Measurements from ENCODE around the gene KLHL13. TPM values are rescaled to one million over a fixed set of nuclear protein-coding genes. Genes with fewer than 3 reads are reported as not detected.

Gene KLHL13
- total and polyA plus RNA-seq, 4 donors = 0.47 to 7.9 (median 2.4) TPM

- H3K36me3 ChIP-seq (ENCODE audit: control insufficient read depth in 4 of 4, insufficient read depth in 4 of 4, low read length in 4 of 4) = no peaks in the 10 kb centered on the region
- DNase-seq (no peak), ATAC-seq (ENCODE audit: insufficient read depth, low FRiP score) (no peak)
- TF ChIP-seq CTCF (IDR thresholded peaks at IDR 0.05; ENCODE audit: control extremely low read depth, extremely low read depth) = no peak
- H3K27ac ChIP-seq (ENCODE audit: low read depth in 1 of 2, low read length in 1 of 2) = no peak overlapping the region
- 74 to 85% methylated on average over 2 of the region's 2 CpGs for WGBS, 2 donors
- no peaks in the 10 kb centered on the region for H3K9me3 ChIP-seq (ENCODE audit: control insufficient read depth in 4 of 4, insufficient read depth in 3 of 4, low read length in 3 of 4)
- no peaks in the 10 kb centered on the region for H3K27me3 ChIP-seq (ENCODE audit: control insufficient read depth in 3 of 3, insufficient read depth in 3 of 3, low read length in 2 of 3)
- H3K4me3 ChIP-seq = no peak overlapping the region
- no peak overlapping the region for H3K9ac ChIP-seq (ENCODE audit: insufficient read depth in 1 of 2, low read length in 2 of 2)
- H3K4me1 ChIP-seq (ENCODE audit: control insufficient read depth in 5 of 5, insufficient read depth in 5 of 5, low read length in 5 of 5) = no peaks in the 10 kb centered on the region
These were observed 118.4 kb downstream of the KLHL13 start for GRCh38 chrX:117998171-117998570.

GRCh38 chrX:117996918-117997480 lies 119.6 kb downstream of the KLHL13 start:
- no peaks in the 10 kb centered on the region for H3K4me1 ChIP-seq (ENCODE audit: control insufficient read depth in 5 of 5, insufficient read depth in 5 of 5, low read length in 5 of 5)
- H3K9ac ChIP-seq (ENCODE audit: insufficient read depth in 1 of 2, low read length in 2 of 2) = no peak overlapping the region
- no peak overlapping the region for H3K27ac ChIP-seq (ENCODE audit: low read depth in 1 of 2, low read length in 1 of 2)
- H3K27me3 ChIP-seq (ENCODE audit: control insufficient read depth in 3 of 3, insufficient read depth in 3 of 3, low read length in 2 of 3) = no peaks in the 10 kb centered on the region
- H3K4me3 ChIP-seq = no peak overlapping the region
- WGBS, 2 donors = 53 to 72% methylated on average over 3 of the region's 3 CpGs
- no peaks in the 10 kb centered on the region for H3K36me3 ChIP-seq (ENCODE audit: control insufficient read depth in 4 of 4, insufficient read depth in 4 of 4, low read length in 4 of 4)
- DNase-seq (no peak), ATAC-seq (ENCODE audit: insufficient read depth, low FRiP score) (no peak)
- no peak for TF ChIP-seq CTCF (IDR thresholded peaks at IDR 0.05; ENCODE audit: control extremely low read depth, extremely low read depth)
- H3K9me3 ChIP-seq (ENCODE audit: control insufficient read depth in 4 of 4, insufficient read depth in 3 of 4, low read length in 3 of 4) = no peaks in the 10 kb centered on the region

- no peak overlapping the region for H3K4me3 ChIP-seq
- no peaks in the 10 kb centered on the region for H3K36me3 ChIP-seq (ENCODE audit: control insufficient read depth in 4 of 4, insufficient read depth in 4 of 4, low read length in 4 of 4)
- H3K9me3 ChIP-seq (ENCODE audit: control insufficient read depth in 4 of 4, insufficient read depth in 3 of 4, low read length in 3 of 4) = no peaks in the 10 kb centered on the region
- no peak overlapping the region for H3K9ac ChIP-seq (ENCODE audit: insufficient read depth in 1 of 2, low read length in 2 of 2)
- TF ChIP-seq CTCF (IDR thresholded peaks at IDR 0.05; ENCODE audit: control extremely low read depth, extremely low read depth) = no peak
- DNase-seq (no peak), ATAC-seq (ENCODE audit: insufficient read depth, low FRiP score) (no peak)
- no peaks in the 10 kb centered on the region for H3K27me3 ChIP-seq (ENCODE audit: control insufficient read depth in 3 of 3, insufficient read depth in 3 of 3, low read length in 2 of 3)
- no peaks in the 10 kb centered on the region for H3K4me1 ChIP-seq (ENCODE audit: control insufficient read depth in 5 of 5, insufficient read depth in 5 of 5, low read length in 5 of 5)
- no peak overlapping the region for H3K27ac ChIP-seq (ENCODE audit: low read depth in 1 of 2, low read length in 1 of 2)
- WGBS, 2 donors = 69 to 87% methylated on average over 4 of the region's 4 CpGs
These were observed 120.2 kb downstream of the KLHL13 start for GRCh38 chrX:117996408-117996807.

GRCh38 chrX:117995378-117995777 lies 121.2 kb downstream of the KLHL13 start:
- Histone ChIP-seq H3K27ac (ENCODE audit: low read depth in 1 of 2, low read length in 1 of 2) (no peak overlapping the region), H3K27me3 (ENCODE audit: control insufficient read depth in 3 of 3, insufficient read depth in 3 of 3, low read length in 2 of 3) (no peaks in the 10 kb centered on the region), H3K9ac (ENCODE audit: insufficient read depth in 1 of 2, low read length in 2 of 2) (no peak overlapping the region), H3K9me3 (ENCODE audit: control insufficient read depth in 4 of 4, insufficient read depth in 3 of 4, low read length in 3 of 4) (no peaks in the 10 kb centered on the region), H3K4me1 (ENCODE audit: control insufficient read depth in 5 of 5, insufficient read depth in 5 of 5, low read length in 5 of 5) (no peaks in the 10 kb centered on the region), H3K36me3 (ENCODE audit: control insufficient read depth in 4 of 4, insufficient read depth in 4 of 4, low read length in 4 of 4) (no peaks in the 10 kb centered on the region), H3K4me3 (no peak overlapping the region)
- ATAC-seq (ENCODE audit: insufficient read depth, low FRiP score) (no peak), DNase-seq (no peak)
- 87 to 89% methylated on average over 1 of the region's 1 CpG for WGBS, 2 donors
- TF ChIP-seq CTCF (IDR thresholded peaks at IDR 0.05; ENCODE audit: control extremely low read depth, extremely low read depth) = no peak
